PFSK-1 (cell line): ENCODE results near the gene COL19A1.

Source experiments
- FOXP2 ChIP-seq: optimal IDR thresholded peaks from 2 replicates; pipeline ENCODE3; 2011; ENCODE audit warnings: borderline replicate concordance, control low read depth, inconsistent platforms; ENCODE audit not compliant: insufficient read depth; ENCODE audit errors: extremely low read length, extremely low read depth
- POLR2AphosphoS5 ChIP-seq: IDR thresholded peaks from 2 replicates; pipeline ENCODE4 v1.6.1; 2012; ENCODE audit warnings: low read depth, mild to moderate bottlenecking, control low read depth, low read length, moderate library complexity
- SIN3A ChIP-seq: IDR thresholded peaks from 2 replicates; pipeline ENCODE4 v1.6.1; 2012; ENCODE audit warnings: mild to moderate bottlenecking, low read length, moderate library complexity, borderline replicate concordance; ENCODE audit not compliant: insufficient read depth
- TAF1 ChIP-seq: IDR thresholded peaks from 2 replicates; pipeline ENCODE4 v1.6.1; 2012; ENCODE audit warnings: low read length, control low read depth, borderline replicate concordance; ENCODE audit not compliant: insufficient read depth
- TF ChIP-seq, protein P1 (sequence below), 2 experiments: IDR thresholded peaks; 2 replicates each; pipeline versions ENCODE4 v1.6.1 to v1.8.0; 2011 to 2012; ENCODE audit warnings: low read depth in 2 of 2, low read length in 2 of 2, control low read depth in 1 of 2, inconsistent platforms in 1 of 2, mild to moderate bottlenecking in 1 of 2, moderate library complexity in 1 of 2; ENCODE audit not compliant: insufficient read depth in 1 of 2

DNA sequence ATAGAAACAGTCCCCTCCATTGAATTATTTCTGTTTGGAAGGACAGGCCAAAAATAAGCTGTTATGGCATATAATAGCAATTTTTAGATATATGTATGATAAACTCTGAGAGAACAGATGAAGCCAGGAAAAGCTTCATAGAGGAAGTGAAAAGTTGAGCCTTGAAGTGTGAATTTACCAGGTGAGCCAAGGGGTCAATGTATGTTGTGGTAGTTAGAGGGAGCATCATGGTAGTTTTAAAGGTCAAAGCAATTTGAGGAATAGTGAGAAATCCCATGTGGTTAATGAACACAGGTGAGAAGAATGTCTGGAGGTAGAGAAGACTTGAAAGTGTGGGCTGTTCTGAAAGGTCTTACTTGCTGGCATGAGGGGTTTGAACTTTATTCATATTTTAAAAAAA, 47.0 kb downstream of the COL19A1 start:
- TF ChIP-seq POLR2AphosphoS5 (no peak), SIN3A (no peak), TAF1 (no peak), FOXP2 (no peak)
- TF ChIP-seq, protein P1, sequence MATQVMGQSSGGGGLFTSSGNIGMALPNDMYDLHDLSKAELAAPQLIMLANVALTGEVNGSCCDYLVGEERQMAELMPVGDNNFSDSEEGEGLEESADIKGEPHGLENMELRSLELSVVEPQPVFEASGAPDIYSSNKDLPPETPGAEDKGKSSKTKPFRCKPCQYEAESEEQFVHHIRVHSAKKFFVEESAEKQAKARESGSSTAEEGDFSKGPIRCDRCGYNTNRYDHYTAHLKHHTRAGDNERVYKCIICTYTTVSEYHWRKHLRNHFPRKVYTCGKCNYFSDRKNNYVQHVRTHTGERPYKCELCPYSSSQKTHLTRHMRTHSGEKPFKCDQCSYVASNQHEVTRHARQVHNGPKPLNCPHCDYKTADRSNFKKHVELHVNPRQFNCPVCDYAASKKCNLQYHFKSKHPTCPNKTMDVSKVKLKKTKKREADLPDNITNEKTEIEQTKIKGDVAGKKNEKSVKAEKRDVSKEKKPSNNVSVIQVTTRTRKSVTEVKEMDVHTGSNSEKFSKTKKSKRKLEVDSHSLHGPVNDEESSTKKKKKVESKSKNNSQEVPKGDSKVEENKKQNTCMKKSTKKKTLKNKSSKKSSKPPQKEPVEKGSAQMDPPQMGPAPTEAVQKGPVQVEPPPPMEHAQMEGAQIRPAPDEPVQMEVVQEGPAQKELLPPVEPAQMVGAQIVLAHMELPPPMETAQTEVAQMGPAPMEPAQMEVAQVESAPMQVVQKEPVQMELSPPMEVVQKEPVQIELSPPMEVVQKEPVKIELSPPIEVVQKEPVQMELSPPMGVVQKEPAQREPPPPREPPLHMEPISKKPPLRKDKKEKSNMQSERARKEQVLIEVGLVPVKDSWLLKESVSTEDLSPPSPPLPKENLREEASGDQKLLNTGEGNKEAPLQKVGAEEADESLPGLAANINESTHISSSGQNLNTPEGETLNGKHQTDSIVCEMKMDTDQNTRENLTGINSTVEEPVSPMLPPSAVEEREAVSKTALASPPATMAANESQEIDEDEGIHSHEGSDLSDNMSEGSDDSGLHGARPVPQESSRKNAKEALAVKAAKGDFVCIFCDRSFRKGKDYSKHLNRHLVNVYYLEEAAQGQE (IDR thresholded peaks at IDR 0.05; ENCODE audit: insufficient read depth in 1 of 2, low read depth in 2 of 2, low read length in 2 of 2), result no peak
